Measurements from ENCODE around the gene TFF2.

The TFF2 gene

GRCh38 chr21:42312626-42313104, 38.1 kb downstream of the TFF2 start:
- Histone ChIP-seq H3K4me1 (ENCODE audit: control insufficient read depth, low read depth, low read length) (peaks cover 2% of the 10 kb centered on the region), H3K27ac (ENCODE audit: low read depth, low read length) (no peak overlapping the region), H2BK15ac (replicated peaks; ENCODE audit: low read depth) (no peak overlapping the region), H3K36me3 (ENCODE audit: control insufficient read depth, insufficient read depth, low read length) (no peaks in the 10 kb centered on the region), H3K79me2 (ENCODE audit: control insufficient read depth, insufficient read depth, low read length) (no peaks in the 10 kb centered on the region), H2BK120ac (ENCODE audit: low read depth, low read length) (no peak overlapping the region), H3K9ac (ENCODE audit: low read length) (no peak overlapping the region), H2BK5ac (ENCODE audit: low read length) (no peak overlapping the region), H2AK5ac (ENCODE audit: low read length) (no peak overlapping the region), H3K79me1 (ENCODE audit: low read length) (no peaks in the 10 kb centered on the region), H4K8ac (ENCODE audit: low read depth, low read length) (no peak overlapping the region), H3K23ac (ENCODE audit: low read length) (no peak overlapping the region), H3K56ac (ENCODE audit: low read length) (no peak overlapping the region), H3K27me3 (ENCODE audit: insufficient read depth, low read length, poor library complexity) (no peaks in the 10 kb centered on the region), H3K4me2 (ENCODE audit: low read length) (no peak overlapping the region), H3K4me3 (ENCODE audit: low read length) (no peak overlapping the region), H4K5ac (ENCODE audit: low read length) (no peak overlapping the region), H3K18ac (ENCODE audit: low read length) (no peak overlapping the region), H3K4ac (ENCODE audit: low read depth, low read length) (no peak overlapping the region)
- no CpG with 5 or more reads among the region's 16 CpGs for WGBS (ENCODE audit: extremely low coverage, insufficient coverage, low lambda C conversion rate)
- DNase-seq, result no peak

DNA sequence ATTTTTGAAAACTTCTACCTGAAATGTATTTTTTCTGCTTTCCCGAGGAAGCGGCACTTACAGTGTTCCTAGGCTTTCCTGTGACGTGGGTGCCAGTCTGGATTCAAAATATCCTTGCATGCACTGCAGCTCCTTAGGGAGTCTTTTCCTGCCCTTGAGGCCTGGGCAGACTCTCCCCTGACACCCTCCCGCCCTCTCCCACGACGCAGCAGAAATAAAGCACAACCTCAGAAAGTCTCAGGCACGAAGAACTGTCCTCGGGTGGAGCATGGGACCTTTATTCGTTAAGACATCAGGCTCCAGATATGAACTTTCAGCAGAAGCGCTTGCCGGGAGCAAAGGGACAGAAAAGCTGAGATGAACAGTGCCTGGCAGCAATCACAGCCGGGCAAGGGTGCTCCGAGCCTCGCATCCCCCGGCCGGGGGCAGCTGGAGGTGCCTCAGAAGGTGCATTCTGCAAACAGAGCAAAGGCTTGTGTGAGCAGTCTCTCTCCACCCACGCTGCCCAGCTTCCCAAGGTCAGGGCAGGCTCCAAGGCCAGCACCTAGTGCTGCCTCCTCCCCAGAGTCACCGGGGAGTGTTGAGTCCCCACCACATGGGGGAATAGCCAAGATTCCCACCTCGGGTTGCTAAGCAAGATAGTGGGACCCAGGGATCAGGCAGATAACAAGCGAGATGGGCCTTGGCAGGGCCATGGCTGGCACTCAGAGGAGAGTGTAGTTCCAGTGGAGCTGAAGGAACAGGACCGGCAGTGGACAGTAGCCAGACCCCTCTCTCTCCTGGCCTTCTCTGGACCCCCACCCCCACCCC, 38.8 kb downstream of the TFF2 start:
- H3K18ac ChIP-seq (ENCODE audit: low read length), result no peak overlapping the region
- H3K79me1 ChIP-seq (ENCODE audit: low read length), result no peaks in the 10 kb centered on the region
- H3K4me3 ChIP-seq (ENCODE audit: low read length), result no peak overlapping the region
- no peaks in the 10 kb centered on the region for H3K36me3 ChIP-seq (ENCODE audit: control insufficient read depth, insufficient read depth, low read length)
- no peaks in the 10 kb centered on the region for H3K27me3 ChIP-seq (ENCODE audit: insufficient read depth, low read length, poor library complexity)
- H4K8ac ChIP-seq (ENCODE audit: low read depth, low read length), result no peak overlapping the region
- no peak overlapping the region for H3K56ac ChIP-seq (ENCODE audit: low read length)
- no peak overlapping the region for H3K23ac ChIP-seq (ENCODE audit: low read length)
- no peak overlapping the region for H3K4me2 ChIP-seq (ENCODE audit: low read length)
- no peak overlapping the region for H2BK120ac ChIP-seq (ENCODE audit: low read depth, low read length)
- no peaks in the 10 kb centered on the region for H3K79me2 ChIP-seq (ENCODE audit: control insufficient read depth, insufficient read depth, low read length)
- WGBS (ENCODE audit: extremely low coverage, insufficient coverage, low lambda C conversion rate), result no CpG with 5 or more reads among the region's 21 CpGs
- H2BK5ac ChIP-seq (ENCODE audit: low read length), result no peak overlapping the region
- H2AK5ac ChIP-seq (ENCODE audit: low read length), result no peak overlapping the region
- no peak overlapping the region for H2BK15ac ChIP-seq (replicated peaks; ENCODE audit: low read depth)
- H3K4me1 ChIP-seq (ENCODE audit: control insufficient read depth, low read depth, low read length), result peaks cover 2% of the 10 kb centered on the region
- no peak overlapping the region for H4K5ac ChIP-seq (ENCODE audit: low read length)
- H3K27ac ChIP-seq (ENCODE audit: low read depth, low read length), result no peak overlapping the region
- DNase-seq, result no peak
- no peak overlapping the region for H3K9ac ChIP-seq (ENCODE audit: low read length)
- no peak overlapping the region for H3K4ac ChIP-seq (ENCODE audit: low read depth, low read length)

DNA sequence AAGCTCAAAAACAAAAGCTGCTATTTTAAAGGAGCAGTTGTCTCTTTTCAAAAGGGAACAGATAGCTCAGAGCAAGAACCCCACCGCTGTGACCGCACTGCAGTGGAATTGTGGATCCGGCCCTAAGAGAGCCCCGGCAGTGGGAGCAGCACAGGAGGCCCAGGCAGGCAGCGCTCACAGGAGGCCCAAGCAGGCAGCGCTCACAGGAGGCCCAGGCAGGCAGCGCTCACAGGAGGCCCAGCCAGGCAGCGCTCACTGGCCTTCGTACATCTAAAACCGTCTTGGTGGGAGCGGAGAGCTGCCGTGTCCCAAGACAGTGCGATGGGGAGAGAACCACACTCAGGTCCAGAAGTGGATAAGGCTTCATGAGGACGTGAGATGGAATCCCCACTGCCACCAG, 39.6 kb downstream of the TFF2 start:
- Histone ChIP-seq H3K23ac (ENCODE audit: low read length) (no peak overlapping the region), H3K4ac (ENCODE audit: low read depth, low read length) (no peak overlapping the region), H3K4me1 (ENCODE audit: control insufficient read depth, low read depth, low read length) (peaks cover 2% of the 10 kb centered on the region), H4K8ac (ENCODE audit: low read depth, low read length) (no peak overlapping the region), H4K5ac (ENCODE audit: low read length) (no peak overlapping the region), H2BK5ac (ENCODE audit: low read length) (no peak overlapping the region), H3K56ac (ENCODE audit: low read length) (no peak overlapping the region), H3K27me3 (ENCODE audit: insufficient read depth, low read length, poor library complexity) (no peaks in the 10 kb centered on the region), H3K18ac (ENCODE audit: low read length) (no peak overlapping the region), H3K9ac (ENCODE audit: low read length) (no peak overlapping the region), H2BK120ac (ENCODE audit: low read depth, low read length) (no peak overlapping the region), H2AK5ac (ENCODE audit: low read length) (no peak overlapping the region), H3K4me3 (ENCODE audit: low read length) (no peak overlapping the region), H3K4me2 (ENCODE audit: low read length) (no peak overlapping the region), H3K79me2 (ENCODE audit: control insufficient read depth, insufficient read depth, low read length) (no peaks in the 10 kb centered on the region), H2BK15ac (replicated peaks; ENCODE audit: low read depth) (no peak overlapping the region), H3K79me1 (ENCODE audit: low read length) (no peaks in the 10 kb centered on the region), H3K27ac (ENCODE audit: low read depth, low read length) (no peak overlapping the region), H3K36me3 (ENCODE audit: control insufficient read depth, insufficient read depth, low read length) (no peaks in the 10 kb centered on the region)
- WGBS (ENCODE audit: extremely low coverage, insufficient coverage, low lambda C conversion rate), result no CpG with 5 or more reads among the region's 14 CpGs
- DNase-seq, result no peak

DNA sequence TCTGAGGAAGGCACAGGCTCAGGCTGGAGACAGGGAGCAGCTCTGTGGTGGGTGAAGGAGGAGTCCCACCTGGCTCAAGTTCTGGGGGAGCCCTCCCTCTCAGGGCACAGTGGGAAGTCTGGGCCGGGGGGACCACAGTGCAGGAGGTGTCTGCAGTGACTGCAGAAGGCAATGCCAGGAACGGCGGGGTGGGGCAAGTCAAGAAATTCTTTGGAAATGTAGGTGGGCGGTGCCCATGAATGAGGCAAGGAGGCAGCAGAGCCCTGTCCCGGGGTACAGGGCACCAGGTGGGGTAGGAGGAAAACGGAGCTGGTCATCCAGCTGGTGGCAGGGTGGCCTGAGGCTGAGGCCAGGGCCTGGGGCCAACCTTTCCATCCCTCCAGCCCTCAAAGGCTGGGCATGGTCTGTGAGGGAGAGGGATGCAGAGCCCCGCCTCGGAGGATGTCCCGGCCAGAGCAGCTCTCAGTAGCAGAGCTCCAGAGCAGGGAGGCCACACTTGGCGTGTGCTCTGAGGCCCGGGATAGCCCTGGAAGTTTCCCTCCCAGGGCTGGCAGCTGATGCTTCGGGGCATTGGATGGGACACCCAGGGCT, 40.3 kb downstream of the TFF2 start:
- no peak overlapping the region for H3K9ac ChIP-seq (ENCODE audit: low read length)
- no peak overlapping the region for H3K4me3 ChIP-seq (ENCODE audit: low read length)
- H2BK120ac ChIP-seq (ENCODE audit: low read depth, low read length), result no peak overlapping the region
- no peak overlapping the region for H2AK5ac ChIP-seq (ENCODE audit: low read length)
- no peak overlapping the region for H3K23ac ChIP-seq (ENCODE audit: low read length)
- H3K79me1 ChIP-seq (ENCODE audit: low read length), result no peaks in the 10 kb centered on the region
- H3K18ac ChIP-seq (ENCODE audit: low read length), result no peak overlapping the region
- no peaks in the 10 kb centered on the region for H3K79me2 ChIP-seq (ENCODE audit: control insufficient read depth, insufficient read depth, low read length)
- no peak for DNase-seq
- H3K4ac ChIP-seq (ENCODE audit: low read depth, low read length), result no peak overlapping the region
- H3K4me2 ChIP-seq (ENCODE audit: low read length), result no peak overlapping the region
- H3K27ac ChIP-seq (ENCODE audit: low read depth, low read length), result no peak overlapping the region
- H3K36me3 ChIP-seq (ENCODE audit: control insufficient read depth, insufficient read depth, low read length), result no peaks in the 10 kb centered on the region
- H4K8ac ChIP-seq (ENCODE audit: low read depth, low read length), result no peak overlapping the region
- no CpG with 5 or more reads among the region's 12 CpGs for WGBS (ENCODE audit: extremely low coverage, insufficient coverage, low lambda C conversion rate)
- peak overlapping the region; percentile 6 for H3K56ac ChIP-seq (ENCODE audit: low read length)
- no peaks in the 10 kb centered on the region for H3K27me3 ChIP-seq (ENCODE audit: insufficient read depth, low read length, poor library complexity)
- peaks cover 2% of the 10 kb centered on the region for H3K4me1 ChIP-seq (ENCODE audit: control insufficient read depth, low read depth, low read length)
- H2BK15ac ChIP-seq (replicated peaks; ENCODE audit: low read depth), result no peak overlapping the region
- no peak overlapping the region for H2BK5ac ChIP-seq (ENCODE audit: low read length)
- H4K5ac ChIP-seq (ENCODE audit: low read length), result no peak overlapping the region

DNA sequence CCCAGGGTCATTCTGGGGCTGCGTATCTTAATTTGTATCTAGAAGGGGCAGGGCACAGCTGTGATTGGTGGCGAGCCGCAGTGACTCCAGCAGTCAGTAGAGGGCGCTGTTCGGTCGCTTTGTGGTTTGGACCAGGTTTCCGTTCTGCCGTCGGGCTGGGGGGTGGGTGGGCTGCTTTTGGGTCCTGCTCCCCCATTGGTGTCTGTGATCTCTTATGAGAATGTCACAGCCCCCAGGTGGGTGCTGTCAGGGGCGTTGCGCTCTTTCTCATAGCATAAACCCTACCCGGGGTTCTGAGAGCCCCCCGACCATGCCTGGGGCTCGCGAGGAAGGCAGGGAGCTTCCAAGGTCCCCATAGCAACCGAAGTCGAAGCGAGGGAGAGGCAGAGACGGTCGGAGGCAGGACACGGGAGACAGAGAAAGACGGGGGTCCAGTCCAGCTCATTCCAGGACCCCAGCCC, 41.0 kb downstream of the TFF2 start:
- Histone ChIP-seq H3K4me3 (ENCODE audit: low read length) (no peak overlapping the region), H3K4ac (ENCODE audit: low read depth, low read length) (no peak overlapping the region), H4K5ac (ENCODE audit: low read length) (no peak overlapping the region), H3K4me2 (ENCODE audit: low read length) (peak overlapping the region; percentile 1), H3K27ac (ENCODE audit: low read depth, low read length) (no peak overlapping the region), H2BK5ac (ENCODE audit: low read length) (no peak overlapping the region), H2BK120ac (ENCODE audit: low read depth, low read length) (no peak overlapping the region), H3K23ac (ENCODE audit: low read length) (no peak overlapping the region), H3K79me1 (ENCODE audit: low read length) (no peaks in the 10 kb centered on the region), H3K9ac (ENCODE audit: low read length) (peak overlapping the region; percentile 1), H3K18ac (ENCODE audit: low read length) (no peak overlapping the region), H3K56ac (ENCODE audit: low read length) (no peak overlapping the region), H2AK5ac (ENCODE audit: low read length) (no peak overlapping the region), H3K27me3 (ENCODE audit: insufficient read depth, low read length, poor library complexity) (no peaks in the 10 kb centered on the region), H2BK15ac (replicated peaks; ENCODE audit: low read depth) (no peak overlapping the region), H3K36me3 (ENCODE audit: control insufficient read depth, insufficient read depth, low read length) (no peaks in the 10 kb centered on the region), H3K4me1 (ENCODE audit: control insufficient read depth, low read depth, low read length) (peaks cover 2% of the 10 kb centered on the region), H3K79me2 (ENCODE audit: control insufficient read depth, insufficient read depth, low read length) (no peaks in the 10 kb centered on the region), H4K8ac (ENCODE audit: low read depth, low read length) (no peak overlapping the region)
- WGBS (ENCODE audit: extremely low coverage, insufficient coverage, low lambda C conversion rate), result no CpG with 5 or more reads among the region's 22 CpGs
- peak; percentile 78 for DNase-seq
